Glutamatergic neuron (in vitro differentiated cells): ENCODE data around the gene FTL. TPM values are rescaled to one million over a fixed set of nuclear protein-coding genes. Genes with fewer than 3 reads are reported as not detected.
A peak's percentile ranks its signal among the peaks of the same experiment; 100 is the strongest.

Source experiments
- DNase-seq: peaks from one replicate; pipeline ENCODE4 v3.0.0; 2022
- H3K27ac Mint-ChIP-seq: one replicate; pipeline ENCODE4 v1.8.0; 2020; ENCODE audit warnings: mild to moderate bottlenecking, mixed read lengths, inconsistent platforms; ENCODE audit not compliant: unreplicated experiment
- H3K27me3 Mint-ChIP-seq: one replicate; pipeline ENCODE4 v1.8.0; 2020; ENCODE audit warnings: mild to moderate bottlenecking, moderate library complexity, mixed read lengths, inconsistent platforms; ENCODE audit not compliant: unreplicated experiment
- H3K36me3 Mint-ChIP-seq: one replicate; pipeline ENCODE4 v1.8.0; 2020; ENCODE audit warnings: mild to moderate bottlenecking, mixed read lengths, inconsistent platforms; ENCODE audit not compliant: unreplicated experiment
- H3K4me1 Mint-ChIP-seq: one replicate; pipeline ENCODE4 v1.8.0; 2020; ENCODE audit warnings: mild to moderate bottlenecking, low read depth, mixed read lengths, inconsistent platforms; ENCODE audit not compliant: unreplicated experiment
- H3K4me3 Mint-ChIP-seq: one replicate; pipeline ENCODE4 v1.8.0; 2020; ENCODE audit warnings: mild to moderate bottlenecking, mixed read lengths, inconsistent platforms; ENCODE audit not compliant: unreplicated experiment
- H3K9me3 Mint-ChIP-seq: one replicate; pipeline ENCODE4 v1.8.0; 2020; ENCODE audit warnings: mild to moderate bottlenecking, moderate library complexity, mixed read lengths, inconsistent platforms; ENCODE audit not compliant: unreplicated experiment
- total RNA-seq: library from RNA; stranded (reverse); fragmentation: NEBNext Ultra II Directional; extraction: Animal tissue kit (Norgen Biotek cat#: 25700); gene quantifications from one replicate; pipeline ENCODE4 v1.2.1, GENCODE V29; 2021; ENCODE audit not compliant: unreplicated experiment
- TF ChIP-seq, protein P1 (sequence below): fragments of 200-600 bp; sonication (generic); IDR thresholded peaks from one replicate; pipeline ENCODE4 v1.5.0; 2021; ENCODE audit not compliant: partially characterized antibody, unreplicated experiment

The FTL gene
- total RNA-seq, 1 donor from 2014 or later, result 875 TPM

DNA sequence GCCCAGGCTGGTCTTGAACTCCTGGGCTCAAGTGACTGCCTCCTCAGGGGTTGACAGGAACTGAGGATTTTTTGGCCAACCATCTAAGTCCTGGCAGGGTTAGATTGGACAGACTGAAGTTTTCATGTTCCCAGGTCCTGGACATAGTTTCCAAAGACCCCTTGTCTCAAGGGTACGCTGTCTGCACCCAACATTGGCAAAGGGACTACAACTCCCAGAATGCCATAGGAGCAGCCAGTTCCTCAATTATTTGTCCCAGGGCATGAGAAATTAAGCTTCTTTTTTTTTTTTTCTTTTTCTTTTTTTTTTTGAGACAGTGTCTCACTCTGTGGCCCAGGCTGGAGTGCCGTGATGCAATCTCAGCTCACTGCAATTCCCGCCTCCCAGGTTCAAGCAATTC, 21.1 kb downstream of the FTL start:
- TF ChIP-seq, protein P1, sequence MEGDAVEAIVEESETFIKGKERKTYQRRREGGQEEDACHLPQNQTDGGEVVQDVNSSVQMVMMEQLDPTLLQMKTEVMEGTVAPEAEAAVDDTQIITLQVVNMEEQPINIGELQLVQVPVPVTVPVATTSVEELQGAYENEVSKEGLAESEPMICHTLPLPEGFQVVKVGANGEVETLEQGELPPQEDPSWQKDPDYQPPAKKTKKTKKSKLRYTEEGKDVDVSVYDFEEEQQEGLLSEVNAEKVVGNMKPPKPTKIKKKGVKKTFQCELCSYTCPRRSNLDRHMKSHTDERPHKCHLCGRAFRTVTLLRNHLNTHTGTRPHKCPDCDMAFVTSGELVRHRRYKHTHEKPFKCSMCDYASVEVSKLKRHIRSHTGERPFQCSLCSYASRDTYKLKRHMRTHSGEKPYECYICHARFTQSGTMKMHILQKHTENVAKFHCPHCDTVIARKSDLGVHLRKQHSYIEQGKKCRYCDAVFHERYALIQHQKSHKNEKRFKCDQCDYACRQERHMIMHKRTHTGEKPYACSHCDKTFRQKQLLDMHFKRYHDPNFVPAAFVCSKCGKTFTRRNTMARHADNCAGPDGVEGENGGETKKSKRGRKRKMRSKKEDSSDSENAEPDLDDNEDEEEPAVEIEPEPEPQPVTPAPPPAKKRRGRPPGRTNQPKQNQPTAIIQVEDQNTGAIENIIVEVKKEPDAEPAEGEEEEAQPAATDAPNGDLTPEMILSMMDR, result no peak
- H3K27me3 Mint-ChIP-seq, result peaks cover 7% of the 10 kb centered on the region
- H3K4me1 Mint-ChIP-seq, result peaks cover 9% of the 10 kb centered on the region
- H3K27ac Mint-ChIP-seq, result no peak overlapping the region
- no peak for DNase-seq
- H3K4me3 Mint-ChIP-seq, result no peak overlapping the region
- H3K9me3 Mint-ChIP-seq, result peaks cover 14% of the 10 kb centered on the region
- H3K36me3 Mint-ChIP-seq, result no peaks in the 10 kb centered on the region

GRCh38 chr19:48987323-48987722, 22.2 kb downstream of the FTL start:
- Mint-ChIP-seq H3K36me3 (no peaks in the 10 kb centered on the region), H3K9me3 (peaks cover 14% of the 10 kb centered on the region)

DNA sequence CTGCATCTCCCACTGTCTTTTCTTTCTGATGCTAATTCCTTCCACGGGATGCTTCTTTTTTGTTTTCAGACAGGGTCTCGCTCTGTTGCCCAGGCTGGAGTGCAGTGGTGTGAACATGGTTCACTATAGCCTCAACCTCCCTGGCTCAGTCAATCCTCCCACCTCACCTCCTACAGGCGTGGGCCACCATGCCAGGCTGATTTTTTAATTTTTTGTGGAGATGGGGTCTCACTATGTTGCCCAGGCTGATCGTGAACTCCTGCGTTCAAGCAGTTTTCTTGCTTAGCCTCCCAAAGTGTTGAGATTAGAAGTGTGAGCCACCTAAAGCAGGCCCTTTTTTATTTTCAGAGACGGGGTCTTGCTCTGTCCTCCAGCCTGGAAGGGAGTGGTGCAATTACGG, 23.2 kb downstream of the FTL start:
- peaks cover 2% of the 10 kb centered on the region for H3K27me3 Mint-ChIP-seq
- no peak overlapping the region for H3K4me3 Mint-ChIP-seq
- no peak for DNase-seq
- H3K4me1 Mint-ChIP-seq, result peaks cover 9% of the 10 kb centered on the region
- TF ChIP-seq, protein P1, result no peak
- no peak overlapping the region for H3K27ac Mint-ChIP-seq
- H3K36me3 Mint-ChIP-seq, result no peaks in the 10 kb centered on the region
- H3K9me3 Mint-ChIP-seq, result peaks cover 14% of the 10 kb centered on the region

More at GRCh38 chr19:48987323-48987722, 22.2 kb downstream of the FTL start:
- Mint-ChIP-seq H3K27ac (no peak overlapping the region), H3K4me3 (no peak overlapping the region), H3K4me1 (peaks cover 9% of the 10 kb centered on the region), H3K27me3 (peaks cover 5% of the 10 kb centered on the region)
- TF ChIP-seq, protein P1, result no peak
- DNase-seq, result no peak

DNA sequence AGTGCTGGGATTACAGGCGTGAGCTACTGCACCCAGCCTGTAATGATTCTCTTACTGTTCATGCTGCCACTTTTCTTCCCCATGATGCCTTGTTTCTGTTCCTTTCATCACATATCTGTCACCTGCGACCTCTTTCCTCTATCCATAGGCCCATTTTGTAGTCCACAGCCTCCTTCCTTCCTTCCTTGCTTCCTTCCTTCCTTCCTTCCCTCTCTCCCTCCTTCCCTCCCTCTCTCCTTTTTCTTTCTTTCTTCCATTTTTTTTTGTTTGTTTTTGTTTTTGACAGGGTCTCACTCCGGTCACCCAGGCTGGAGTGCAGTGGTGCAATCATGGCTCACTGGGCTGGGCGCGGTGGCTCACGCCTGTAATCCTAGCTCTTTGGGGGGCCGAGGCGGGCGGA, 23.8 kb downstream of the FTL start:
- H3K9me3 Mint-ChIP-seq, result peaks cover 14% of the 10 kb centered on the region
- peaks cover 2% of the 10 kb centered on the region for H3K27me3 Mint-ChIP-seq
- H3K4me1 Mint-ChIP-seq, result peaks cover 9% of the 10 kb centered on the region
- H3K4me3 Mint-ChIP-seq, result peak overlapping the region; percentile 30
- no peaks in the 10 kb centered on the region for H3K36me3 Mint-ChIP-seq
- DNase-seq, result no peak
- TF ChIP-seq, protein P1, result no peak
- H3K27ac Mint-ChIP-seq, result no peak overlapping the region

GRCh38 chr19:48989701-48990291, 24.7 kb downstream of the FTL start:
- TF ChIP-seq, protein P1, result no peak
- Mint-ChIP-seq H3K27ac (peak overlapping the region; percentile 89), H3K9me3 (peaks cover 14% of the 10 kb centered on the region), H3K27me3 (peaks cover 2% of the 10 kb centered on the region), H3K4me3 (peak overlapping the region; percentile 100), H3K36me3 (no peaks in the 10 kb centered on the region), H3K4me1 (peaks cover 16% of the 10 kb centered on the region)
- DNase-seq, result peak; percentile 52
